Naive B cell (primary cell): ENCODE measurements around the gene TPSB2. TPM values are rescaled to one million over a fixed set of nuclear protein-coding genes. Genes with fewer than 3 reads are reported as not detected.
"Not testable (repeated sequence)": the region's sequence is repeated elsewhere in the genome, so short reads cannot be mapped to it uniquely, and the experiment has no call there.

Experiments used
- ATAC-seq, 2 donors: fragments of 150-1000 bp; cut with Tn5 transposase; 2 replicates each; pipeline ENCODE4 v1.10.0; 2021; ENCODE audit warnings: low read depth in 2 of 2, mild to moderate bottlenecking in 2 of 2, moderate library complexity in 2 of 2
- DNase-seq: peaks from one replicate; pipeline ENCODE4 v3.0.0; 2022
- H3K27ac Mint-ChIP-seq, 6 donors: one replicate each; pipeline ENCODE4 v1.8.0; 2020 to 2022; ENCODE audit warnings: mild to moderate bottlenecking in 6 of 6, mixed read lengths in 6 of 6, moderate library complexity in 5 of 6, inconsistent platforms in 2 of 6
- H3K27me3 Mint-ChIP-seq, 3 donors: one replicate each; pipeline ENCODE4 v1.8.0; 2021 to 2022; ENCODE audit warnings: mixed read lengths in 3 of 3, mild to moderate bottlenecking in 1 of 3
- H3K36me3 Mint-ChIP-seq, 2 donors: one replicate each; pipeline ENCODE4 v1.8.0; 2020 to 2022; ENCODE audit warnings: mixed read lengths in 2 of 2, inconsistent platforms in 1 of 2, mild to moderate bottlenecking in 1 of 2
- H3K4me1 Mint-ChIP-seq, 3 donors: one replicate each; pipeline ENCODE4 v1.8.0; 2020 to 2022; ENCODE audit warnings: mixed read lengths in 3 of 3, inconsistent platforms in 1 of 3, mild to moderate bottlenecking in 1 of 3, moderate library complexity in 1 of 3
- H3K4me3 Mint-ChIP-seq, 8 donors: one replicate each; pipeline ENCODE4 v1.8.0; 2020 to 2022; ENCODE audit warnings: mild to moderate bottlenecking in 8 of 8, mixed read lengths in 8 of 8, moderate library complexity in 8 of 8, inconsistent platforms in 2 of 8
- H3K9me3 Mint-ChIP-seq, 7 donors: one replicate each; pipeline ENCODE4 v1.8.0; 2020 to 2022; ENCODE audit warnings: mixed read lengths in 7 of 7, mild to moderate bottlenecking in 5 of 7, inconsistent platforms in 2 of 7, moderate library complexity in 1 of 7
- polyA plus RNA-seq, 6 donors: library from polyadenylated mRNA; unstranded; fragments of 300-500 nt; fragmentation: Illumina TruSeq; gene quantifications; one replicate each; pipeline ENCODE4 v1.2.3, GENCODE V29; 2021; ENCODE audit warnings: low read depth in 6 of 6

The TPSB2 gene
- polyA plus RNA-seq, 6 donors from 2014 or later: not detected

DNA sequence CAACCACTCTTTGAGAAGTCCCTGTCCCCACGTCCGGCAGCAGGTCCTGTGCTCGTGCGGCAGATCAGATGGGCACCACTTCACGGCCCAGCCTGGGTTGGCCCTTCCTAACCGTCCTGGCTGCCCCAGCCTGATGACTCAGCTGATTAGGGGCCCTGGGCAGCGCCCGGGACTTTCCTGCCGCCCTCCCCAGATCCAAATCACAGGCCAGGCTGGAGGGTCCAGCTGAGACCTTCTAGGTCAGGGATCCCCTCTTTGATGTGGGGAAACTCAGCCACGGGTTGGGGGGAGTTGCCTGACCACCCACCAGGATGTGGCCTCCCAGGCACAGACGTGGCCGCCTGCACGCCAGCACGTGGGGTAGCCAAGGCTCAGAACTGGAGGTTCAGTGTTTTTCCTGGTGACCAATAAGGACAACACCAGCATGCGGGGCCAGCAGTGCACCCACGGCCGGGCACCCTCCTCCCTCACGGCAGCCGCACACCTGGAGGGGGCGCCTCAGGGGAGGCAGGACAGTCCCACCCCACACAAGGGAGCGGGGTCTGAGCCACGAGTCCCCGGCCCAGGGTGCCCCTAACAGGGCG is 4.2 kb downstream of the TPSB2 start:
- H3K4me3 Mint-ChIP-seq: peak overlapping the region in 1 of 8 donors; percentile 15
- H3K4me1 Mint-ChIP-seq, H3K27ac Mint-ChIP-seq, H3K9me3 Mint-ChIP-seq, H3K36me3 Mint-ChIP-seq, ATAC-seq, DNase-seq: not testable (repeated sequence)
- H3K27me3 Mint-ChIP-seq: peaks cover 0 to 15% (median 7%) of the 10 kb centered on the region in 3 donors

DNA sequence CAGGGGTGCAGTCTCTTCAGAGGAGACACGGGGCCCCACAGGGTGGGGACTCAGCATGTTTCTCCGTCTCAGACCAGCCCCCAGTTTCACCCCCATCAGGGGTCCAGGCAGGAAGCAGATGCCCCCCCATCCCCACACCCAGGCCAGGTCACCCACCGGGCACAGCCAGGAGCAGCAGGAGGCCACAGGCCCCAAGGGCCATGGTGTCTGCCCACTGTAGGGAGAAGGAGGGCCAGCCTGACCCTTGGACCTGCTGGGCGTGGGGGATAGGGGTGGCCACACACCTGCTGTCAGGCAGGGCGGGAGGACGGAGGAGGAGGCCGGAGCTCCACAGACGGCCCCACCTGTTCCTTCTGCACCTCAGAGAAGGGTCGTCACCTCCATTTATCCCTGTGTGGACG is 4.9 kb downstream of the TPSB2 start, which contains the start of gene TPSG1:
TSS of gene TPSG1 (minus strand) at position 218 of the 401 bp plus-strand sequence. CDS start at position 202, 16 bp downstream.
- Mint-ChIP-seq H3K4me1 (no peaks in the 10 kb centered on the region), H3K4me3 (peak within 1 kb of the TSS in 1 of 8 donors; percentile 15), H3K36me3 (no peaks in the 10 kb centered on the region), H3K27me3 (peaks cover 0 to 15% (median 7%) of the 10 kb centered on the region in 3 donors), H3K9me3 (no peaks in the 10 kb centered on the region), H3K27ac (no peak within 1 kb of the TSS)
- DNase-seq (no peak), ATAC-seq (no peak)

DNA sequence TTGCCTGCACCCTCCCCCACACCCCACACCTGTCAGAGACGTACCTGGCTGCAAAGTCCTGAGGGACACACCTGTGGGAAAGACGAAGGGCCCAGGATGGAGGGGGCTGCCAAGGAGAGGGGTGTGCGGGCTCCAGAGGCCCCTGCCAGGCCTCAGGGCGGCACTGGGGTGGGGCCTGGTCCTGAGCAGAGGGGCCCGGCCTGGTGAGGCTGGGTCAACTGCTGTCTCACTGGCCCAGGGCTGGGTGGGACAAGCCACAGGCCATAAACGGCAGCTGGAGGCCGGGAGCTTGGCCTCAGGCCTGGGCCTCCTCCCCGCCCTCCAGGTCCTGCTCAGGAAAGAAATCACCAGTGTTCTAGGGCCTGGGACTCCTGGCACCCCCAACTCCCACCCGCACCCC is 5.4 kb downstream of the TPSB2 start:
- Mint-ChIP-seq H3K36me3 (no peaks in the 10 kb centered on the region), H3K9me3 (no peaks in the 10 kb centered on the region), H3K4me1 (no peaks in the 10 kb centered on the region), H3K27me3 (peaks cover 0 to 15% (median 7%) of the 10 kb centered on the region in 3 donors), H3K27ac (no peak overlapping the region), H3K4me3 (no peak overlapping the region)
- DNase-seq (no peak), ATAC-seq (no peak)

DNA sequence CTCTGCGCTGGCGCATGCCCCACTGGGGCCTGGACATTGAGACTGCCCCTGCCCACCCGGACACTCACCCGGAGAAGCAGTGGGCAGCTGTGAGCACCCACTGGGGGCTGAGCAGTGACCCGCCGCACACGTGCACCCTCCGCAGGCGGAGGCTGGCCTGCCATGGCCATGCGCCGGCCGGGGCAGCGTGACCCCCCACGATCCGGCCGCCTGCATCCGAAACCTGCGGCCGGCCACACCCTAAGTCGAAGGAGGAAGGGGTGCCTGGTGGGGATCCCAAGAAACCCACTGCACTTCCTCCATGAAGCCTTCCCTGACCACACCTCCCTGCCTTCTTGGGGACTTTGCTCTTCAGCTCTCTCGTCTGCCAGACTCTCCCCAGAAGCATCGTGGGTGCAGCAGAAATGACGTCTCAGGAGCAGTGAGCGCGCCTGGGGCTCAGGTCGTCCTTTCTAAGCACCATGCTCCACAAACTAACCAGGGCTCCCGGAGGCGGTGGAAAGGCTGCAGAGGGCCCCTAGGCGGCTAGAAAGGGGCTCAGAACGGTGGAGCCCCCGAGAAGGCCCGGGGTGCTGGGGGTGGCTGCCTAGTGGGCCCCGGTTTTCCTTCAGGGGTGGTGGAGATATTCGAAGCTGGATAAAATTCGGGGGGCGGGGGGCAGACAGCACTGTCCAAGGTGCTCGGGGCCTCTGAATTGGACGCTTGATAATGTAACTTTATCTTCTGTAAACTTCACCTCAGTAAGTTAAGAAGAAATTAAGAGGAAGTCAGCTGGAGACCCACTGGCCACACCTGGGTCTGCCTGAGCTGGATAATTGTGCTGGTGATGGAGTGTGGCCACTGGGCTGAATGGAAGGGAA is 6.4 kb downstream of the TPSB2 start:
- H3K4me1 Mint-ChIP-seq: no peaks in the 10 kb centered on the region
- no peaks in the 10 kb centered on the region for H3K36me3 Mint-ChIP-seq
- H3K4me3 Mint-ChIP-seq: no peak overlapping the region
- ATAC-seq: no peak
- peaks cover 0 to 15% (median 7%) of the 10 kb centered on the region in 3 donors for H3K27me3 Mint-ChIP-seq
- no peaks in the 10 kb centered on the region for H3K9me3 Mint-ChIP-seq
- no peak overlapping the region for H3K27ac Mint-ChIP-seq
- DNase-seq: no peak

DNA sequence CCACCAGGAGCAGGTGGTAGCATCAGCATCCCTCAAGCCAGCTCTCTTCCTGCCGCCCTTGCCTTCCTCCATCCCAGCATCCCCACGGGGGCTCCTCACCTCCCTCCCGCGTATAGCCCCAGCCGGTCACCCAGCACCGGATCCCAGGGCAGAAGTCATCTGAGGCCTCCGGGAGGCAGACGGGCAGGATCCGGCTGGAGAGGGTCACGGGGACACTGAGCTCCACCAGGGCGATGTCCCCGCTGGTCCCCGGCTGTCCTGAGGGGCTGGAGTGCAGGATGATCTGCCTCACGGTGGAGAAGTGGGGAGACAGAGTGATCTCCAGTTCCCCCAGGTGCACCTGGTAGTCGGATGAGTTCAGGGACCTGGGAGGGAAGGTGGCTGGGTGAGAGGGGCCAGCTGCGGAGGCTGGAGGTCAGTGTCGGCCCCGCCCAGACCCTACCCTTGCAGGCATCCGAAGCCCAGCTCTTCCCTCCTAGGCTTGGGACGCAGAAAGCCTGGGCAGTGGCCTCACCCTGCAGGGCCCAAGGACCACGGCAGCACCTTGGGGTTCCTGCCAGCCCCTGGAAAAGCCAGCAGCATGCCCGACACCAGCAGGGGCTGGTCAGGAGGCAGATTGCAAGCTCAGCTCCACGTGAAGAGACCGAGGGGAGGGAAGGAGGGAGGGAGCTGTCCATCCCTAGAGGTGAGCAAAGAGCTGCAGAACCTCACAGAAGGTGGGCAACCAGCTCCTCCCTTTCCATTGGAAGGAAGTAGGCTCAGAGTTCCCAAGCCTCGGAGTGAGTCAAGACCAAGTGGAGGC is 7.2 kb downstream of the TPSB2 start:
- Mint-ChIP-seq H3K4me3 (no peak overlapping the region), H3K27me3 (peaks cover 0 to 9% (median 7%) of the 10 kb centered on the region in 3 donors), H3K9me3 (no peaks in the 10 kb centered on the region), H3K4me1 (no peaks in the 10 kb centered on the region), H3K27ac (peak overlapping the region in 1 of 6 donors; percentile 71), H3K36me3 (no peaks in the 10 kb centered on the region)
- DNase-seq (no peak), ATAC-seq (no peak)

DNA sequence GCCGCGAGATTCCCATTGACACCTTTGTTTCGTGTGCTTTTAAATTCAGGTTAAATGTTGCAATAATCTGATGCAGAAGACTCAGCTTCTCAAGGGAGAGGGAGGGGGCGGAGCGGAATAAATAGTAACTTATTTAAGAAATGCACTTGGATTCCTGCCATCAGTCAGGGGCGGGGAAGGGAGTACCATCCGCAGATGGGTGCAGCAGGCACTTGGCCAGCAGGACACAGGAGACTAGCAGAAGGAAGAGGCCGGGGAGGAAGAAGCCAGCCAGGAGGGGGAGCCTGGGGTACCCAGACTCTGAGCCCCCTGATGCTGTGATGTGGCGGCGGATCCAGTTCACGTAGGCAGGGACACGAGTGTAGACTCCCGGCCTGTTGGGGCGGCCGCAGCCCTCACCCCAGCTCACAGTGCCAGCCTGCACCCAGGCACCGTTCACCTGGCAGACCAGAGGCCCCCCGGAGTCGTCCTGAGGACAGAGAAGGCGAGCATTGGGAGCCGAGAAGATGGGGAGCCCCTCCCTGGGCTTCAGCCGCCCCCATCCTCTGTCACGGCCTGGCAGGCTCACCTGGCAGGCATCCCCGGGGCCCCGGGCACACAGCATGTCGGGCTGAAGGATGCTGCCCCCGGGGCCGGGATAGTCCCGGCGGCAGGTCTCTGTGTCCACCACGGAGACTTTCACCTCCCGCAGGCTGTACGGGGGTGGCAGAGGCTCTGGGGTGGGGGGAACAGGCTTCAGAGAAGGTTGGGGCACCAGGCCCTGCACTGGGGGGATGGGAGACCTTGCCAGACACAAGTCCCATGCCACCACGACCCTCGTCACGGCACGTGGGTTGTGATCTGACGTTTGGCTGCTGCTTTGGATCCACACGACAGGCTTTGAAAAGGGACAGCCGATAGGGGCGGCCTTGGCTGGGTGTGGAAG is 8.1 kb downstream of the TPSB2 start:
- H3K4me1 Mint-ChIP-seq: no peaks in the 10 kb centered on the region
- no peak overlapping the region for H3K4me3 Mint-ChIP-seq

DNA sequence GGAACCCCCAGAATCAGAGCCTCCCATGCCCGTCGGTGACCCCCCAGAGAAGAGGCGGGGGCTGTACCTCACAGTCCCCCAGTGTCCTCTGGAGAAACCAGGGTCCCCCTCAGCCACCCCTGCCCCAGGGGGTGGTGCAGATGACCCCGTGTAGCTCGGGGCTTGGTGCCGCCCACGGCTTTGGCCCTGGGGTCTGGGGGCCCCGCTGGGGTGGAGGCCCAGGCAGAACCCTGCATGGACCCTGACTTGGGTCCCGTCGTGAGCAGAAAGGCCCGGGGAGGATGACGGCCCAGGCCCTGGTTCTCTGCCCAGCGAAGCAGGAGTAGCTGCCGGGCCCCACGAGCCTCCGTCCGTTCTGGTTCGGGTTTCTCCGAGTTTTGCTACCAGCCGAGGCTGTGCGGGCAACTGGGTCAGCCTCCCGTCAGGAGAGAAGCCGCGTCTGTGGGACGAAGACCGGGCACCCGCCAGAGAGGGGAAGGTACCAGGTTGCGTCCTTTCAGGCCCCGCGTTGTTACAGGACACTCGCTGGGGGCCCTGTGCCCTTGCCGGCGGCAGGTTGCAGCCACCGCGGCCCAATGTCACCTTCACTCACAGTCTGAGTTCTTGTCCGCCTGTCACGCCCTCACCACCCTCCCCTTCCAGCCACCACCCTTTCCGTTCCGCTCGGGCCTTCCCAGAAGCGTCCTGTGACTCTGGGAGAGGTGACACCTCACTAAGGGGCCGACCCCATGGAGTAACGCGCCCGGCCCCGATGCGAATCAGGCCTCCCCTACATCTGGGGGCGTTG is 8.9 kb downstream of the TPSB2 start:
- Mint-ChIP-seq H3K36me3 (no peaks in the 10 kb centered on the region), H3K27me3 (peaks cover 0 to 7% (median 2%) of the 10 kb centered on the region in 3 donors), H3K4me3 (no peak overlapping the region), H3K9me3 (no peaks in the 10 kb centered on the region), H3K4me1 (no peaks in the 10 kb centered on the region), H3K27ac (no peak overlapping the region)
- DNase-seq (no peak), ATAC-seq (no peak)

More for the DNA sequence above, 8.1 kb downstream of the TPSB2 start:
- Mint-ChIP-seq H3K27ac (no peak overlapping the region), H3K27me3 (peaks cover 0 to 7% (median 5%) of the 10 kb centered on the region in 3 donors), H3K9me3 (no peaks in the 10 kb centered on the region), H3K36me3 (no peaks in the 10 kb centered on the region)
- no peak for DNase-seq
- ATAC-seq: no peak

DNA sequence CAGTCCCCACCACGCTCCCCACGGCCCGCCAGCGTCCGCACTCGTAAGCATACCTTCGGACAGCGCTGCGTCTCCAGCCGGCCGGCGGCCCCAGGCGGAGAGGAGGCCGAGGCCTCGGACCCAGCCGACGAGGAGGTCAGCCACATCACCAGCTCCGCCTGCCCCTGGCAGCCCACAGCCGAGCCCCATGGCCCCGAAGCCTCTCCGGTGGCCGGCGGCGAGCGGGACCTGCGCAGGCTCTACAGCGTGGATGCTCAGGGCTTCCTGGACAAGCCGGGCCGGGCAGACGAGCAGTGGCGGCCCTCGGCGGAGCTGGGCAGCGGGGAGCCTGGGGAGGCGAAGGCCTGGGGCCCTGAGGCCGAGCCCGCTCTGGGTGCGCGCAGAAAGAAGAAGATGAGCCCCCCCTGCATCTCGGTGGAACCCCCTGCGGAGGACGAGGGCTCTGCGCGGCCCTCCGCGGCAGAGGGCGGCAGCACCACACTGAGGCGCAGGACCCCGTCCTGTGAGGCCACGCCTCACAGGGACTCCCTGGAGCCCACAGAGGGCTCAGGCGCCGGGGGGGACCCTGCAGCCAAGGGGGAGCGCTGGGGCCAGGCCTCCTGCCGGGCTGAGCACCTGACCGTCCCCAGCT is 9.8 kb downstream of the TPSB2 start:
- no peak for ATAC-seq
- Mint-ChIP-seq H3K27me3 (peaks cover 0 to 7% (median 5%) of the 10 kb centered on the region in 3 donors), H3K27ac (no peak overlapping the region), H3K9me3 (no peaks in the 10 kb centered on the region), H3K4me3 (no peak overlapping the region), H3K4me1 (no peaks in the 10 kb centered on the region), H3K36me3 (no peaks in the 10 kb centered on the region)
- DNase-seq: no peak

DNA sequence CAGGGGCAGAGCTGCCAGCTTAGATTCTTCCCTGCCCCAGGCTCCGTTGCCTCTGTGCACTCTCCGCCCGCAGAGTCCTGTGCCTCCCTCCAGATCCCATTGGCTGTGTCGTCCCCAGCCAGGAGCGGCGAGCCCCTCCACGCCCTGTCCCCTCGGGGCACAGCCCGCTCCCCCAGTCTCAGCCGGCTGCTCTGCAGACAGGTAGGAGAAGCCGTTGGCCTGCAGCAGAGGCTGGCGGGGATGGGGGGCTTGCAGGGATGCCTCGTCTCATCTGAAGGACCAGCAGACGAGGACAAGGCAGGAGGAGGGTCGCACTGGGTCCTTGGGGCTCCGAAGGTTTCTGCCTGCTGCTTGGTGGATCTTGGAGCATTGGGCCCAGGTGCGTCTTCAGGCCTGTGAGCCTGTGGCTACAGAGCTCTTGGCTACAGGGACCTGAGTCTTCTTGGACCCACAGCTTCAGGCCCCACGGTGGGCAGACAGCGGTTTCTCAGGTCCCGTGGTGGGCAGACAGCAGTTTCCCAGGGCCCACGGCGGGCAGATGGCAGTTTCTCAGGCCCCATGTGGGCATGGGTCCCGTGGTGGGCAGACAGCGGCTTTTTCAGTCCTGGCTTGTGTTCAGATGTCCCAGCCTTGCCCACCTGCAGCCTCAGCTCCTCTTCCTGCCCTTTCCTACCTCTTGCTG is 10.9 kb downstream of the TPSB2 start:
- Mint-ChIP-seq H3K36me3 (no peaks in the 10 kb centered on the region), H3K27ac (no peak overlapping the region), H3K27me3 (peaks cover 0 to 7% (median 5%) of the 10 kb centered on the region in 3 donors), H3K4me3 (peak overlapping the region in 1 of 8 donors; percentile 35), H3K4me1 (no peaks in the 10 kb centered on the region), H3K9me3 (no peaks in the 10 kb centered on the region)
- no peak for ATAC-seq
- DNase-seq: no peak

DNA sequence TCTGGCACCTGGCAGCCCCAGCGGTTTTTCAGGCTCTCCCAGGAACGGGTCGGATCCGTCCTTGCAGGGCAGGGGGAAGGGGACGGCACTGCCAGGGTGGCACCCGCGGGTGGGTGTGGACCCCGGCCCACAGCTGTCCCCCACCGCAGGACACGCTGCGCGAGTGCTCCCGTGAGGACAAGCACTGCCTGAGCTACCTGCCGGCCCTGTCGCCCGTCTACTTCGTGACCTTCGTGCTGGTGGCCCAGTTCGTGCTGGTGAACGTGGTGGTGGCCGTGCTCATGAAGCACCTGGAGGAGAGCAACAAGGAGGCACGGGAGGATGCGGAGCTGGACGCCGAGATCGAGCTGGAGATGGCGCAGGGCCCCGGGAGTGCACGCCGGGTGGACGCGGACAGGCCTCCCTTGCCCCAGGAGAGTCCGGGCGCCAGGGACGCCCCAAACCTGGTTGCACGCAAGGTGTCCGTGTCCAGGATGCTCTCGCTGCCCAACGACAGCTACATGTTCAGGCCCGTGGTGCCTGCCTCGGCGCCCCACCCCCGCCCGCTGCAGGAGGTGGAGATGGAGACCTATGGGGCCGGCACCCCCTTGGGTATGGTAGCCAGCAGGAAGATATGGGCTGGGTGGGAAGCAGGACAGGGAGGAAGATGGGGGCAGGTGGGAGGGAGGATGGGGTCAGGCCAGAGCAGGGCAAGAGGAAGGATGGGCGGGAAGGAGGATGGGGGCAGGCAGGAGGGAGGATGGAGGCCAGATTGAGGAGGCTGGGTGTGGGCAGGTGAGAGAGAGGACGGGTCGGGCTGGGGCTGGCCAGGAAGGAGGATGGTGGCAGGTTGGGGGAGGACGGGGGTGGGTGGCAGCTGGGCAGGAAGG is 11.7 kb downstream of the TPSB2 start:
- Mint-ChIP-seq H3K27me3 (peaks cover 0 to 7% (median 5%) of the 10 kb centered on the region in 3 donors), H3K9me3 (no peaks in the 10 kb centered on the region), H3K27ac (no peak overlapping the region), H3K4me3 (no peak overlapping the region), H3K36me3 (no peaks in the 10 kb centered on the region), H3K4me1 (no peaks in the 10 kb centered on the region)
- ATAC-seq (no peak), DNase-seq (no peak)

DNA sequence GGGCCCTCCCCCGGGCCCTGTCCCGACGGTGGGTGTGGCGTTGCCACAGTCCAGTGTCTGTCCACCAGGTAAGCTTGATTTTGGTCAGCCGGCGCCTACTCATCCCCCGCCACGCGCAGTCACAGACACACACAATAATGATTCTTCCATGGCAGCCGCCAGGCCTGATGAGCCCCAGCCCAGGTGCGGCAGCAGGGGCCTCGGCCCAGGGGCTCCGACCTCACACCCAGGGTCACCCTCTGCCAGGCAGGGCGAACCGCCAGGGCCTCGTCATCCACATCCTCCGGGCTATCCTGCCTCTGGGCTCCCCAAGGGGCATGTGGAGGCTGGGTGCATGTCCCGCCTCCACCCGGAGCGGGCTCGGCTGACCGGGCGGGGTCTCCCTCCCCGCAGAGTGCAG is 12.5 kb downstream of the TPSB2 start:
- H3K4me1 Mint-ChIP-seq: no peaks in the 10 kb centered on the region
- no peak overlapping the region for H3K4me3 Mint-ChIP-seq
- DNase-seq (no peak), ATAC-seq (no peak)
- H3K36me3 Mint-ChIP-seq: no peaks in the 10 kb centered on the region
- H3K27me3 Mint-ChIP-seq: peaks cover 0 to 7% (median 5%) of the 10 kb centered on the region in 3 donors
- H3K27ac Mint-ChIP-seq: no peak overlapping the region
- H3K9me3 Mint-ChIP-seq: no peaks in the 10 kb centered on the region
